ENCODE measurements around the gene SLC44A1.

The SLC44A1 gene

GRCh38 chr9:105485131-105485530 lies 240.7 kb downstream of the SLC44A1 start:
- no peak for DNase-seq
